Tibial nerve (tissue), 4 donors: ENCODE measurements around the gene POLR2B. TPM values are rescaled to one million over a fixed set of nuclear protein-coding genes. Genes with fewer than 3 reads are reported as not detected.

Experiments used
- DNase-seq, 2 donors: peaks; one replicate each; pipeline ENCODE4 v3.0.0-alpha.2; 2019; ENCODE audit warnings: low spot score in 2 of 2
- H3K27ac ChIP-seq, 4 donors: fragments of 200-600 bp; sonication (generic) in 3 of 4; one replicate each; pipeline ENCODE4 v1.5.1; 2017 to 2019; ENCODE audit warnings: mild to moderate bottlenecking in 1 of 4
- H3K27me3 ChIP-seq, 2 donors: fragments of 200-600 bp; sonication (generic) in 1 of 2; one replicate each; pipeline versions ENCODE4 v1.5.1 to v1.6.0; 2017 to 2019
- H3K36me3 ChIP-seq, 3 donors: fragments of 200-600 bp; sonication (generic); one replicate each; pipeline ENCODE4 v1.5.1; 2018 to 2019
- H3K4me1 ChIP-seq, 4 donors: fragments of 200-600 bp; sonication (generic) in 3 of 4; one replicate each; pipeline ENCODE4 v1.5.1; 2017 to 2019
- H3K4me3 ChIP-seq, 4 donors: fragments of 200-600 bp; sonication (generic) in 3 of 4; one replicate each; pipeline ENCODE4 v1.5.1; 2017 to 2019; ENCODE audit warnings: mild to moderate bottlenecking in 1 of 4, moderate library complexity in 1 of 4
- H3K9me3 ChIP-seq, 4 donors: fragments of 200-600 bp; sonication (generic) in 3 of 4; one replicate each; pipeline ENCODE4 v1.5.1; 2017 to 2019
- EP300 ChIP-seq, 2 donors: sonication (generic); formaldehyde crosslinking; IDR thresholded peaks; one replicate each; pipeline ENCODE4 v1.6.1; 2017; ENCODE audit warnings: antibody characterized with exemption in 2 of 2, mild to moderate bottlenecking in 1 of 2
- POLR2A ChIP-seq, 2 donors: fragments of 450-650 bp; IDR thresholded peaks; one replicate each; pipeline ENCODE4 v1.6.1; 2017; ENCODE audit warnings: antibody characterized with exemption in 2 of 2, mild to moderate bottlenecking in 2 of 2, moderate library complexity in 2 of 2
- WGBS, 2 donors: methylation state at CpG; one replicate each; pipeline ENCODE4 v1.1.5; 2018; 5-methylcytosine and 5-hydroxymethylcytosine counted together
- total RNA-seq, 4 donors: library from RNA; depleted of rRNA; stranded (reverse); fragments of >200 nt; gene quantifications; one replicate each; pipeline ENCODE4 v1.1.0, GENCODE V29; 2016
- TF ChIP-seq, protein P1 (sequence below), 5 experiments: fragments of 200-600 bp in 3 of 5; fragments of 450-650 bp in 2 of 5; sonication (generic) in 3 of 5; IDR thresholded peaks; one replicate each; pipeline ENCODE4 v1.5.1; 2016 to 2019; ENCODE audit warnings: antibody characterized with exemption in 5 of 5, mild to moderate bottlenecking in 3 of 5, moderate library complexity in 2 of 5

POLR2B gene
- total RNA-seq, 4 donors from 2014 or later = 42.8 to 84.9 (median 70.9) TPM

DNA sequence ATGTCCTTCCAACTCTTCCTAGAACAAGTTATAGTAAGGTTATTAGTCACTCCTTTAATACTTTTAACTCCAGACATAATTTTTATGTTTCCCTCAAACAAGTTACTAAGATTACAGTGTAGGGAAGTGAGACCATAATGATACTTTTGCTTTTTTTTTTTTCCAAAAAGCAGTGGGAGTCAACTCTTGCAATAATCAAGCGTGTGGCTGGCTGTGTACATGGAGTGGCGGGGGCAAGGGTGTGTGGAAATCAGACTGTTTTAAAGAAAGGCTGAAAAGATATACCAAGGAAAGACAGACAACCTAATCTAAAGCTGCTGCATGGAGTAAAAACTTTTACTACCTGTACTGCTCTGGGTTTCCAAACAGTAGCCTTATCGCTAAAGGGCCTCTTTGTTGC is 5.4 kb upstream of the POLR2B start:
- Histone ChIP-seq H3K27ac (no peak overlapping the region), H3K36me3 (peaks cover 0 to 68% (median 15%) of the 10 kb centered on the region in 3 donors), H3K27me3 (no peaks in the 10 kb centered on the region), H3K4me1 (peaks cover 0 to 23% (median 13%) of the 10 kb centered on the region in 4 donors), H3K9me3 (peaks cover 0 to 23% (median 0%) of the 10 kb centered on the region in 4 donors), H3K4me3 (no peak overlapping the region)
- 92 to 100% methylated on average over 3 of the region's 3 CpGs for WGBS, 2 donors
- no peak for DNase-seq
- TF ChIP-seq POLR2A (IDR thresholded peaks at IDR 0.05) = no peak
- TF ChIP-seq, protein P1, sequence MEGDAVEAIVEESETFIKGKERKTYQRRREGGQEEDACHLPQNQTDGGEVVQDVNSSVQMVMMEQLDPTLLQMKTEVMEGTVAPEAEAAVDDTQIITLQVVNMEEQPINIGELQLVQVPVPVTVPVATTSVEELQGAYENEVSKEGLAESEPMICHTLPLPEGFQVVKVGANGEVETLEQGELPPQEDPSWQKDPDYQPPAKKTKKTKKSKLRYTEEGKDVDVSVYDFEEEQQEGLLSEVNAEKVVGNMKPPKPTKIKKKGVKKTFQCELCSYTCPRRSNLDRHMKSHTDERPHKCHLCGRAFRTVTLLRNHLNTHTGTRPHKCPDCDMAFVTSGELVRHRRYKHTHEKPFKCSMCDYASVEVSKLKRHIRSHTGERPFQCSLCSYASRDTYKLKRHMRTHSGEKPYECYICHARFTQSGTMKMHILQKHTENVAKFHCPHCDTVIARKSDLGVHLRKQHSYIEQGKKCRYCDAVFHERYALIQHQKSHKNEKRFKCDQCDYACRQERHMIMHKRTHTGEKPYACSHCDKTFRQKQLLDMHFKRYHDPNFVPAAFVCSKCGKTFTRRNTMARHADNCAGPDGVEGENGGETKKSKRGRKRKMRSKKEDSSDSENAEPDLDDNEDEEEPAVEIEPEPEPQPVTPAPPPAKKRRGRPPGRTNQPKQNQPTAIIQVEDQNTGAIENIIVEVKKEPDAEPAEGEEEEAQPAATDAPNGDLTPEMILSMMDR (IDR thresholded peaks at IDR 0.05) = no peak

DNA sequence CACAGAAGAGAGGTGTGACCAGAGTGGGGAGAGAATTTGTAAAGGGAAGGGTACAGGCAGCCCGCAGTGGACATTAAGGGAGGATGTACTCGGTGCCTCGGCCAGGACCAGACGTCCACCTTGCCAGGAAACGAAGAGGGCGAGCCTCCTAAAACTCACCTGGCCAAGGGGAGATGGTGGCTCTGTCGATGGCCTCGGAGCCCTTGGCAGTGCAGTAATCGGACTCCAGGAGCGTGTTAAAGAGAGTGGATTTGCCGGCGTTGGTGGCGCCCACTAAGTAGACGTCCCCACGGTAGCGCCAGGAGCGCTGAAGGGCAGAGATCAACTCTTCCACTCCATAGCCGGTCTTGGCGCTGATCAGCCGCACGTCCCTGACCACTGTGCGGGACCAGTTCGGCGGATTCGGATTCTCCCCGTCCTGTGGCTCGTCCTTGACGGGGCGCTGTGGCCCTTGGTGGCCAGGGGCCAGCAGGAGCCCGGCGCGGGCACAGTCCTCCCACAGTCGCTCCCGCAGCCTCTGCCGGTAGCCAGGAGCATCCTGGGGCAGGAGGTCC is 2.3 kb upstream of the POLR2B start:
- peak overlapping the region in 3 of 4 donors; percentile 36 to 89 (median 87) for H3K27ac ChIP-seq
- H3K27me3 ChIP-seq = no peaks in the 10 kb centered on the region
- TF ChIP-seq EP300 (IDR thresholded peaks at IDR 0.05) (no peak), POLR2A (IDR thresholded peaks at IDR 0.05) (no peak)
- TF ChIP-seq, protein P1 (IDR thresholded peaks at IDR 0.05) = no peak
- peaks cover 0 to 43% (median 31%) of the 10 kb centered on the region in 4 donors for H3K4me1 ChIP-seq
- 8 to 12% methylated on average over 6 to 21 of the region's 35 CpGs for WGBS, 2 donors
- H3K36me3 ChIP-seq = peaks cover 0 to 38% (median 12%) of the 10 kb centered on the region in 3 donors
- peaks cover 0 to 23% (median 0%) of the 10 kb centered on the region in 4 donors for H3K9me3 ChIP-seq
- H3K4me3 ChIP-seq = peak overlapping the region; percentile 74 to 92 (median 88)
- DNase-seq = no peak

DNA sequence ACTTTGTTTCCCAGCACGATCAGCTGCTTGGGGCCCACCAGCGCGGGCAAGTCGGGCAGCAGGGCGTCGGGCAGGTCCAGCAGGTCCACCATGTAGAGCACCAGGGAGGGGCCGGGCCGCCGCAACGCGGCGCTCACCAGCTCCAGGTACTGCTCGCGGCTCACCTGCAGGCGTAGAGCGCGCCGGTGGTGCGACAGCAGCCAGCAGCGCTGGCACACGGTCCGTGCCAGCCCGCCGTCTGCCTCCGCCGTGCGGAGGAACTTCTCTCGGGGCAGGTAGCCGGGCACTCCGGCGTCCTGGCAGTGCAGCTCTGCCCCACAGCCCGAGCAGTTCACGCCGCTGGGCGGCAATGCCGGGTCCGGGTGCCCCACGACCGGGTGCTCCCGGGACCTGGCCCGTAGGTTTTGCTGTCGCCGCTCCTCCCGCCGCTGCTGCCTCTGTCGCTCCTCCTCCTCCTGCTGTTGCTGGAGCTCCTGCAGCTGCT is 1.8 kb upstream of the POLR2B start:
- Histone ChIP-seq H3K27ac (peak overlapping the region; percentile 36 to 94 (median 88)), H3K27me3 (no peaks in the 10 kb centered on the region), H3K4me3 (peak overlapping the region; percentile 74 to 92 (median 88)), H3K4me1 (peaks cover 0 to 49% (median 33%) of the 10 kb centered on the region in 4 donors), H3K9me3 (peaks cover 0 to 23% (median 0%) of the 10 kb centered on the region in 4 donors), H3K36me3 (peaks cover 0 to 33% (median 12%) of the 10 kb centered on the region in 3 donors)
- DNase-seq = no peak
- WGBS, 2 donors = 1% methylated on average over 34 of the region's 46 CpGs; no CpG with 5 or more reads in 1 of the 2 donors
- TF ChIP-seq, protein P1 (IDR thresholded peaks at IDR 0.05) = no peak
- TF ChIP-seq EP300 (IDR thresholded peaks at IDR 0.05) (no peak), POLR2A (IDR thresholded peaks at IDR 0.05) (no peak)

DNA sequence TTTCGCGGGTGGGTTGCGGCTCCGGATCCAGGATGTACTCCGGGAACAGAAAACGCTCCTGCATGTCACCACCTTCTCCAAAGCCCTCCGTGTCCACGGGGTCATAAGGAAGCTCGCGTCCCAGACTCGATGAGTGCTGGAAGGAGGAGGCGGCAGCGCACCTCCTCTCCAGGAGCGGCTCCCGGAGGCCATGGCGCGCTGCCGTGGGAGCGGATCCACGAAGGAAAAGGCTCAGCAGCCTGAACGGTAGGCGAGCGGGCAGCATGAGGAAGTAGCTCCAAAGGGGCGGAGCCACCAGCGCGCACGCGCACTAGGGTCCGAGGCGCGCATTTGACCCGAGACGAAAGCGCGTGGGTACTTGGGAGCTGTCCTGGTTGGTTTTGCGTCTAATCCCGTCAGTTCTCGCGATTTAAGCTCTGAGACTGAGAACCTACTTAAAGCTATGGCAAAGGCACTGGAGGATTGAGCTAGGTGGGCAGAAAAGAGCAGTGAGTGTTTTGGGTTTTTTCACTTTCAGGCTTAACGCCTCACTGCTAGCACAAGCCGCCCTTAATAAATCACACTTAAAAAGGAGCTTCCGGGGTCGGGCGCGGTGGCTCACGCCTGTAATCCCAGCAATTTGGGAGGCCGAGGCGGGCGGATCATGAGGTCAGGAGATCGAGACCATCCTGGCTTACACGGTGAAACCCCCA is 1.2 kb upstream of the POLR2B start, which contains the start of gene NOA1:
NOA1 (minus strand) TSS at position 286 of the 692 bp plus-strand sequence; CDS start at position 265, 21 bp downstream.
- peak within 1 kb of the TSS; percentile 74 to 92 (median 88) for H3K4me3 ChIP-seq
- peak; percentile 94 to 99 for DNase-seq
- TF ChIP-seq, protein P1 (IDR thresholded peaks at IDR 0.05) = peak in 1 of 5 experiments; percentile 6
- TF ChIP-seq EP300 (IDR thresholded peaks at IDR 0.05) (peak; percentile 54 to 93), POLR2A (IDR thresholded peaks at IDR 0.05) (peak; percentile 37 to 70)
- peaks cover 0 to 54% (median 36%) of the 10 kb centered on the region in 4 donors for H3K4me1 ChIP-seq
- WGBS, 2 donors = 1 to 2% methylated on average over 20 to 50 of the region's 51 CpGs
- H3K36me3 ChIP-seq = peaks cover 0 to 27% (median 6%) of the 10 kb centered on the region in 3 donors
- no peaks in the 10 kb centered on the region for H3K27me3 ChIP-seq
- peak within 1 kb of the TSS; percentile 82 to 94 (median 88) for H3K27ac ChIP-seq
- H3K9me3 ChIP-seq = peaks cover 0 to 17% (median 0%) of the 10 kb centered on the region in 4 donors
